H1 (cell line): ENCODE measurements around the gene NFASC. TPM values are rescaled to one million over a fixed set of nuclear protein-coding genes. Genes with fewer than 3 reads are reported as not detected.

ENCODE experiments used
- CTCF ChIA-PET: fragments of 300-600 bp; sonication (Branson Sonifier 250); formaldehyde crosslinking; loops from one replicate; lab custom pipeline; 2021; ENCODE audit not compliant: partially characterized antibody; lab: Charles Lee
- POLR2A ChIA-PET: fragments of 300-600 bp; sonication (Branson Sonifier 250); formaldehyde crosslinking; loops from one replicate; lab custom pipeline; 2021; ENCODE audit warnings: inconsistent platforms; ENCODE audit not compliant: partially characterized antibody; lab: Charles Lee
- DNase-seq, 2 experiments: peaks; one replicate each; pipeline versions ENCODE4 v3.0.0 to v3.0.0-alpha.2; 2010 to 2022; ENCODE audit warnings: low spot score in 2 of 2, low read depth in 1 of 2, mixed read lengths in 1 of 2
- FAIRE-seq: peaks from 2 replicates; lab custom pipeline; 2011; peaks lifted over from hg19 to GRCh38; lab: Jason Lieb, UNC
- H2AFZ ChIP-seq: 2 replicates; pipeline ENCODE4 v1.8.1; 2012; ENCODE audit warnings: low read length, inconsistent platforms
- H2AK5ac ChIP-seq: 2 replicates; pipeline ENCODE4 v1.6.1; 2013; ENCODE audit warnings: low read depth, low read length
- H2BK120ac ChIP-seq: replicated peaks from 2 replicates; pipeline ENCODE3; 2013; ENCODE audit warnings: low read depth, low read length, inconsistent platforms
- H2BK12ac ChIP-seq: 2 replicates; pipeline ENCODE4 v1.6.1; 2013; ENCODE audit warnings: low read depth, low read length
- H2BK15ac ChIP-seq: 2 replicates; pipeline ENCODE4 v1.6.1; 2013; ENCODE audit warnings: low read length
- H2BK20ac ChIP-seq: 2 replicates; pipeline ENCODE4 v1.6.1; 2013; ENCODE audit warnings: low read length
- H2BK5ac ChIP-seq: 2 replicates; pipeline ENCODE4 v1.6.1; 2013; ENCODE audit warnings: low read depth, low read length
- H3K14ac ChIP-seq: 2 replicates; pipeline ENCODE4 v1.6.1; 2013; ENCODE audit warnings: inconsistent platforms; ENCODE audit not compliant: insufficient read length
- H3K18ac ChIP-seq: 2 replicates; pipeline ENCODE4 v1.6.1; 2013; ENCODE audit warnings: low read length; ENCODE audit errors: extremely low read depth
- H3K23ac ChIP-seq: 2 replicates; pipeline ENCODE4 v1.6.1; 2013; ENCODE audit warnings: inconsistent platforms; ENCODE audit not compliant: insufficient read length
- H3K23me2 ChIP-seq: 2 replicates; pipeline ENCODE4 v1.6.1; 2013; ENCODE audit warnings: low read depth, low read length
- H3K27ac ChIP-seq: 2 replicates; pipeline ENCODE4 v1.6.1; 2011; ENCODE audit warnings: low read depth, low read length, inconsistent platforms
- H3K27me3 ChIP-seq, 4 experiments: replicated peaks in 1 of 4; 1 replicate in 1 of 4; 2 replicates in 3 of 4; pipeline versions ENCODE4 v1.6.1 to v1.8.1; 2011 to 2013; ENCODE audit warnings: low read length in 3 of 4, mild to moderate bottlenecking in 3 of 4, inconsistent platforms in 2 of 4, mixed read lengths in 2 of 4, moderate library complexity in 1 of 4; ENCODE audit not compliant: control insufficient read depth in 3 of 4, insufficient read depth in 3 of 4; ENCODE audit errors: extremely low read depth in 1 of 4
- H3K36me3 ChIP-seq, 4 experiments: 2 replicates each; pipeline versions ENCODE4 v1.6.1 to v1.8.1; 2011 to 2013; ENCODE audit warnings: mild to moderate bottlenecking in 4 of 4, low read length in 3 of 4, moderate library complexity in 2 of 4, control low read depth in 1 of 4, inconsistent platforms in 1 of 4; ENCODE audit not compliant: insufficient read depth in 4 of 4, control insufficient read depth in 2 of 4
- H3K4ac ChIP-seq: replicated peaks from 2 replicates; pipeline ENCODE3; 2013; ENCODE audit warnings: low read length, low read depth, mixed read lengths, inconsistent platforms; ENCODE audit not compliant: insufficient read length
- H3K4me1 ChIP-seq, 4 experiments: replicated peaks in 1 of 4; 1 replicate in 1 of 4; 2 replicates in 3 of 4; pipeline versions ENCODE4 v1.6.1 to v1.8.1; 2011 to 2013; ENCODE audit warnings: low read length in 3 of 4, inconsistent platforms in 2 of 4, mixed read lengths in 1 of 4; ENCODE audit not compliant: insufficient read depth in 4 of 4, control insufficient read depth in 3 of 4
- H3K4me2 ChIP-seq, 2 experiments: 2 replicates each; pipeline versions ENCODE4 v1.6.1 to v1.8.1; 2011 to 2013; ENCODE audit warnings: low read depth in 2 of 2, low read length in 2 of 2, control low read depth in 1 of 2, inconsistent platforms in 1 of 2, mild to moderate bottlenecking in 1 of 2; ENCODE audit not compliant: insufficient read depth in 1 of 2
- H3K4me3 ChIP-seq, 4 experiments: fragments of 200-600, 300-600 bp in 1 of 4; sonication (generic), shearing (Covaris generic), sonication (Bioruptor Twin) in 1 of 4; 2 replicates each; pipeline versions ENCODE4 v1.5.1 to v1.8.1; 2011 to 2016; ENCODE audit warnings: low read length in 4 of 4, low read depth in 3 of 4, control low read depth in 2 of 4, inconsistent platforms in 2 of 4, mild to moderate bottlenecking in 2 of 4, mixed read lengths in 1 of 4, moderate library complexity in 1 of 4; ENCODE audit not compliant: insufficient read depth in 2 of 4; ENCODE audit errors: extremely low read depth in 1 of 4
- H3K56ac ChIP-seq: replicated peaks from 2 replicates; pipeline ENCODE3; 2013; ENCODE audit warnings: low read depth, mild to moderate bottlenecking, mixed read lengths, low read length, inconsistent platforms; ENCODE audit not compliant: insufficient read length
- H3K79me1 ChIP-seq: 2 replicates; pipeline ENCODE4 v1.6.1; 2013; ENCODE audit warnings: low read depth, low read length, control low read depth
- H3K79me2 ChIP-seq, 2 experiments: 2 replicates each; pipeline versions ENCODE4 v1.6.1 to v1.8.1; 2012 to 2013; ENCODE audit warnings: low read length in 2 of 2, mild to moderate bottlenecking in 2 of 2, inconsistent platforms in 1 of 2; ENCODE audit not compliant: insufficient read depth in 2 of 2, control insufficient read depth in 1 of 2
- H3K9ac ChIP-seq, 4 experiments: replicated peaks in 1 of 4; 1 replicate in 1 of 4; 2 replicates in 3 of 4; pipeline versions ENCODE4 v1.6.1 to v1.8.1; 2011 to 2013; ENCODE audit warnings: low read depth in 3 of 4, low read length in 3 of 4, control low read depth in 2 of 4, mild to moderate bottlenecking in 2 of 4, moderate library complexity in 2 of 4, inconsistent platforms in 1 of 4; ENCODE audit errors: extremely low read depth in 1 of 4
- H3K9me3 ChIP-seq, 2 experiments: 2 replicates each; pipeline versions ENCODE4 v1.6.1 to v1.8.1; 2012 to 2013; ENCODE audit warnings: mild to moderate bottlenecking in 2 of 2, moderate library complexity in 2 of 2, control low read depth in 1 of 2, inconsistent platforms in 1 of 2, low read depth in 1 of 2, low read length in 1 of 2, mixed read lengths in 1 of 2; ENCODE audit not compliant: insufficient read depth in 2 of 2
- H4K20me1 ChIP-seq, 2 experiments: replicated peaks in 1 of 2; 2 replicates each; pipeline versions ENCODE3 to v1.8.1; 2011 to 2013; ENCODE audit warnings: inconsistent platforms in 2 of 2, low read length in 2 of 2, mild to moderate bottlenecking in 1 of 2; ENCODE audit not compliant: insufficient read depth in 2 of 2, control insufficient read depth in 1 of 2
- H4K5ac ChIP-seq: 2 replicates; pipeline ENCODE4 v1.6.1; 2013; ENCODE audit warnings: low read length, low read depth, mixed read lengths, inconsistent platforms; ENCODE audit not compliant: insufficient read length
- H4K8ac ChIP-seq: 2 replicates; pipeline ENCODE4 v1.8.0; 2013; ENCODE audit warnings: mild to moderate bottlenecking, moderate library complexity, low read length, inconsistent platforms; ENCODE audit not compliant: insufficient read depth; ENCODE audit errors: extremely low read depth
- H4K91ac ChIP-seq: replicated peaks from 2 replicates; pipeline ENCODE3; 2013; ENCODE audit warnings: low read length, mixed read lengths, inconsistent platforms; ENCODE audit not compliant: insufficient read length
- BRCA1 ChIP-seq: IDR thresholded peaks from 2 replicates; pipeline ENCODE4 v1.6.1; 2012; ENCODE audit warnings: low read depth, low read length, improper control_type of control experiment
- KDM1A ChIP-seq: fragments of 200-600, 300-600 bp; sonication (generic); IDR thresholded peaks from 2 replicates; pipeline ENCODE4 v1.7.1; 2016; ENCODE audit warnings: mild to moderate bottlenecking, low read length, borderline replicate concordance
- WGBS, 2 experiments: shearing (Covaris generic) in 1 of 2; methylation state at CpG; one replicate each; pipeline versions ENCODE4 v1.1.6 to v1.1.7; 2013 to 2015; ENCODE audit warnings: low lambda C conversion rate in 2 of 2, mixed read lengths in 2 of 2, inconsistent platforms in 1 of 2, low coverage in 1 of 2, missing lambda C conversion rate in 1 of 2; ENCODE audit not compliant: insufficient replicate concordance in 2 of 2, insufficient coverage in 1 of 2, insufficient read length in 1 of 2; ENCODE audit errors: extremely low coverage in 1 of 2, missing lambda C conversion rate in 1 of 2; 5-methylcytosine and 5-hydroxymethylcytosine counted together
- polyA plus RNA-seq, 7 experiments: library from polyadenylated mRNA; depleted of rRNA in 3 of 7; stranded (reverse) in 5 of 7; unstranded in 2 of 7; fragments of >200 nt in 5 of 7; fragments of 200-250 nt in 2 of 7; gene quantifications; 1 replicate in 5 of 7; 2 replicates in 1 of 7; 4 replicates in 1 of 7; pipeline versions ENCODE4 v1.2.1 to v1.2.3, GENCODE V29; 2011 to 2013; ENCODE audit warnings: missing spikeins in 2 of 7, mixed read lengths in 2 of 7
- total RNA-seq: library from RNA; stranded (reverse); fragmentation: NEBNext Ultra II Directional; extraction: Animal tissue kit (Norgen Biotek cat#: 25700); gene quantifications from 2 replicates; pipeline ENCODE4 v1.2.1, GENCODE V29; 2021

NFASC gene
- total and polyA plus RNA-seq, 2 of the 8 experiments (the other 6 are each of a cell fraction or from before 2014, with no cell fraction given) = 5.0 to 15.2 TPM

GRCh38 chr1:204900721-204901120 is 30.1 kb downstream of the NFASC start:
- no peak overlapping the region for H3K14ac ChIP-seq
- H2BK120ac ChIP-seq = no peak overlapping the region
- H3K9ac ChIP-seq = no peak overlapping the region
- FAIRE-seq (no peak), DNase-seq (no peak)
- no peak overlapping the region for H2BK20ac ChIP-seq
- H3K27ac ChIP-seq = no peak overlapping the region
- H3K23ac ChIP-seq = no peak overlapping the region
- H2BK5ac ChIP-seq = no peak overlapping the region
- no peak overlapping the region for H3K4me2 ChIP-seq
- no peak overlapping the region for H2BK15ac ChIP-seq
- H2AK5ac ChIP-seq = no peak overlapping the region
- no peaks in the 10 kb centered on the region for H4K20me1 ChIP-seq
- no peaks in the 10 kb centered on the region for H3K9me3 ChIP-seq
- no peaks in the 10 kb centered on the region; a peak in 1 of 8 replicates for H3K36me3 ChIP-seq
- H3K4me3 ChIP-seq = no peak overlapping the region
- no peak overlapping the region for H4K91ac ChIP-seq
- no peak overlapping the region for H2BK12ac ChIP-seq
- H3K56ac ChIP-seq = no peak overlapping the region
- TF ChIP-seq KDM1A (peak; percentile 77; the same call in 1 of the 2 replicates), BRCA1 (no peak)
- CTCF ChIA-PET = interaction anchor here (1.1 to 2.0 kb wide), 8 partner anchors 10 to 221 kb away, joined by 3 to 8 read pairs (median 5); partner anchors contain the start of gene RBBP5
- H2AFZ ChIP-seq = no peak overlapping the region
- H3K23me2 ChIP-seq = no peaks in the 10 kb centered on the region
- no peaks in the 10 kb centered on the region for H3K79me2 ChIP-seq
- H4K8ac ChIP-seq = no peak overlapping the region
- no peak overlapping the region for H3K18ac ChIP-seq
- H3K27me3 ChIP-seq = no peaks in the 10 kb centered on the region
- H3K4me1 ChIP-seq = peaks cover 0 to 5% (median under 1%) of the 10 kb centered on the region in 4 experiments; a peak in 1 of 7 replicates
- no peak overlapping the region for H4K5ac ChIP-seq
- POLR2A ChIA-PET = interaction anchor here (1.3 kb wide), 1 partner anchor 18 kb away, joined by 7 read pairs; no protein-coding TSS in a partner anchor
- H3K4ac ChIP-seq = no peak overlapping the region
- 95% methylated on average over 2 of the region's 2 CpGs; no CpG with 5 or more reads in 1 of the 2 experiments for WGBS, 2 experiments
- no peaks in the 10 kb centered on the region for H3K79me1 ChIP-seq
